Glutamatergic neuron (in vitro differentiated cells): ENCODE measurements around the gene JMJD1C. TPM values are rescaled to one million over a fixed set of nuclear protein-coding genes. Genes with fewer than 3 reads are reported as not detected.
"Not testable (repeated sequence)": the region's sequence is repeated elsewhere in the genome, so short reads cannot be mapped to it uniquely, and the experiment has no call there.

Source experiments
- DNase-seq: peaks from one replicate; pipeline ENCODE4 v3.0.0; 2022
- H3K27ac Mint-ChIP-seq: one replicate; pipeline ENCODE4 v1.8.0; 2020; ENCODE audit warnings: mild to moderate bottlenecking, mixed read lengths, inconsistent platforms; ENCODE audit not compliant: unreplicated experiment
- H3K27me3 Mint-ChIP-seq: one replicate; pipeline ENCODE4 v1.8.0; 2020; ENCODE audit warnings: mild to moderate bottlenecking, moderate library complexity, mixed read lengths, inconsistent platforms; ENCODE audit not compliant: unreplicated experiment
- H3K36me3 Mint-ChIP-seq: one replicate; pipeline ENCODE4 v1.8.0; 2020; ENCODE audit warnings: mild to moderate bottlenecking, mixed read lengths, inconsistent platforms; ENCODE audit not compliant: unreplicated experiment
- H3K4me1 Mint-ChIP-seq: one replicate; pipeline ENCODE4 v1.8.0; 2020; ENCODE audit warnings: mild to moderate bottlenecking, low read depth, mixed read lengths, inconsistent platforms; ENCODE audit not compliant: unreplicated experiment
- H3K4me3 Mint-ChIP-seq: one replicate; pipeline ENCODE4 v1.8.0; 2020; ENCODE audit warnings: mild to moderate bottlenecking, mixed read lengths, inconsistent platforms; ENCODE audit not compliant: unreplicated experiment
- H3K9me3 Mint-ChIP-seq: one replicate; pipeline ENCODE4 v1.8.0; 2020; ENCODE audit warnings: mild to moderate bottlenecking, moderate library complexity, mixed read lengths, inconsistent platforms; ENCODE audit not compliant: unreplicated experiment
- total RNA-seq: library from RNA; stranded (reverse); fragmentation: NEBNext Ultra II Directional; extraction: Animal tissue kit (Norgen Biotek cat#: 25700); gene quantifications from one replicate; pipeline ENCODE4 v1.2.1, GENCODE V29; 2021; ENCODE audit not compliant: unreplicated experiment
- TF ChIP-seq, protein P1 (sequence below): fragments of 200-600 bp; sonication (generic); IDR thresholded peaks from one replicate; pipeline ENCODE4 v1.5.0; 2021; ENCODE audit not compliant: partially characterized antibody, unreplicated experiment

Gene JMJD1C
- total RNA-seq, 1 donor from 2014 or later: 110 TPM

DNA sequence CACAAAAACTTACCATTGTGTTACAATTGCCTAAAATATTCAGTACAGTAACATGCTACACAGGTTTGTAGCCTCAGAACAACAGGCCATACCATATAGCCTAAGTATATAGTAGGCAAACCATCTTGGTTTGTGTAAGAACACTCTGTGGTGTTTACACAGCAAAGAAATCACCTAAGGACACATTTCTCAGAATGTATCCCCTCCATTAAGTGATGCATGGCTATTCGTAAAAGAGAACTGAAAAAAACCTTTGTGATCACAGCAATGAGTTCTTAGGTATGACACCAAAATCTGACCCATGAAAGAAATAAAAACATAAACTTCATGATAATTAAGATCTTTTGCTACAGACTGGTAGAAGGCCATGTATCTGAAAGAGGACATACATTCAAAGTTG, 121.5 kb downstream of the JMJD1C start:
- Mint-ChIP-seq H3K4me3 (no peak overlapping the region), H3K36me3 (no peaks in the 10 kb centered on the region), H3K9me3 (no peaks in the 10 kb centered on the region), H3K4me1 (peaks cover 3% of the 10 kb centered on the region), H3K27me3 (no peaks in the 10 kb centered on the region), H3K27ac (no peak overlapping the region)
- no peak for DNase-seq
- TF ChIP-seq, protein P1, sequence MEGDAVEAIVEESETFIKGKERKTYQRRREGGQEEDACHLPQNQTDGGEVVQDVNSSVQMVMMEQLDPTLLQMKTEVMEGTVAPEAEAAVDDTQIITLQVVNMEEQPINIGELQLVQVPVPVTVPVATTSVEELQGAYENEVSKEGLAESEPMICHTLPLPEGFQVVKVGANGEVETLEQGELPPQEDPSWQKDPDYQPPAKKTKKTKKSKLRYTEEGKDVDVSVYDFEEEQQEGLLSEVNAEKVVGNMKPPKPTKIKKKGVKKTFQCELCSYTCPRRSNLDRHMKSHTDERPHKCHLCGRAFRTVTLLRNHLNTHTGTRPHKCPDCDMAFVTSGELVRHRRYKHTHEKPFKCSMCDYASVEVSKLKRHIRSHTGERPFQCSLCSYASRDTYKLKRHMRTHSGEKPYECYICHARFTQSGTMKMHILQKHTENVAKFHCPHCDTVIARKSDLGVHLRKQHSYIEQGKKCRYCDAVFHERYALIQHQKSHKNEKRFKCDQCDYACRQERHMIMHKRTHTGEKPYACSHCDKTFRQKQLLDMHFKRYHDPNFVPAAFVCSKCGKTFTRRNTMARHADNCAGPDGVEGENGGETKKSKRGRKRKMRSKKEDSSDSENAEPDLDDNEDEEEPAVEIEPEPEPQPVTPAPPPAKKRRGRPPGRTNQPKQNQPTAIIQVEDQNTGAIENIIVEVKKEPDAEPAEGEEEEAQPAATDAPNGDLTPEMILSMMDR: no peak

DNA sequence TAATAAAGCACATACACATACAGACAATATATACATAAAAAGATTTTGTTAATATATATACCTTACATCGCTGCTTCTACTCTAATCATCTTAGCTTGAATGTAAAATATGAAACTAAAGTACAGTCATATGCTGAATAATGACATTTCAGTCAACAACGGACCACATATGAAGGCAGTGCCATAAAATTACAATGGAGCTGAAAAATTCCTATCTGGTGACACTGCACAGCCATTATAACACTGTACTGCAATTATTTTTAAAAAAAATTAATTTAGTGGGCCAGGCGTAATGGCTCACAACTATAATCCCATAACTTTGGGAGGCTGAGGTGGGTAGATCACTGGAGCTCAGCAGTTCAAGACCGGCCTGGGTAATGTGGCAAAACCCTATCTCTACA, 122.3 kb downstream of the JMJD1C start:
- no peak overlapping the region for H3K27ac Mint-ChIP-seq
- TF ChIP-seq, protein P1: no peak
- H3K27me3 Mint-ChIP-seq: no peaks in the 10 kb centered on the region
- H3K36me3 Mint-ChIP-seq: no peaks in the 10 kb centered on the region
- no peak overlapping the region for H3K4me3 Mint-ChIP-seq
- no peaks in the 10 kb centered on the region for H3K4me1 Mint-ChIP-seq
- DNase-seq: no peak
- no peaks in the 10 kb centered on the region for H3K9me3 Mint-ChIP-seq

DNA sequence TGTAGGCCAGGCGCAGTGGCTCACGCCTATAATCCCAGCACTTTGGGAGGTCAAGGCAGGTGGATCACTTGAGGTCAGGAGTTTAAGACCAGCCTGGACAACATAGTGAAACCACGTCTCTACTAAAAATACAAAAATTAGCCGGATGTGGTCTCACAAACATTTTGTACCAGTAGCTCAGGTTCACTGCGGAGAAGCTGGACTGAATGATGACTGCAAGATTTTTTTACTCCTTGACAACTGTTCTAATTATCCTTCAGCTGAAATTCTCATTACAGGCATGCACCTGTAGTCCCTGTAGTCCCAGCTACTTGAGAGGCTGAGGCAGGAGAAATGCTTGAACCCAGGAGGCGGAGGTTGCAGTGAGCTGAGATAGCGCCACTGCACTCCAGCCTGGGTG, 126.1 kb downstream of the JMJD1C start:
- H3K27me3 Mint-ChIP-seq, H3K4me1 Mint-ChIP-seq, H3K27ac Mint-ChIP-seq, H3K9me3 Mint-ChIP-seq, H3K36me3 Mint-ChIP-seq, DNase-seq, H3K4me3 Mint-ChIP-seq: not testable (repeated sequence)

DNA sequence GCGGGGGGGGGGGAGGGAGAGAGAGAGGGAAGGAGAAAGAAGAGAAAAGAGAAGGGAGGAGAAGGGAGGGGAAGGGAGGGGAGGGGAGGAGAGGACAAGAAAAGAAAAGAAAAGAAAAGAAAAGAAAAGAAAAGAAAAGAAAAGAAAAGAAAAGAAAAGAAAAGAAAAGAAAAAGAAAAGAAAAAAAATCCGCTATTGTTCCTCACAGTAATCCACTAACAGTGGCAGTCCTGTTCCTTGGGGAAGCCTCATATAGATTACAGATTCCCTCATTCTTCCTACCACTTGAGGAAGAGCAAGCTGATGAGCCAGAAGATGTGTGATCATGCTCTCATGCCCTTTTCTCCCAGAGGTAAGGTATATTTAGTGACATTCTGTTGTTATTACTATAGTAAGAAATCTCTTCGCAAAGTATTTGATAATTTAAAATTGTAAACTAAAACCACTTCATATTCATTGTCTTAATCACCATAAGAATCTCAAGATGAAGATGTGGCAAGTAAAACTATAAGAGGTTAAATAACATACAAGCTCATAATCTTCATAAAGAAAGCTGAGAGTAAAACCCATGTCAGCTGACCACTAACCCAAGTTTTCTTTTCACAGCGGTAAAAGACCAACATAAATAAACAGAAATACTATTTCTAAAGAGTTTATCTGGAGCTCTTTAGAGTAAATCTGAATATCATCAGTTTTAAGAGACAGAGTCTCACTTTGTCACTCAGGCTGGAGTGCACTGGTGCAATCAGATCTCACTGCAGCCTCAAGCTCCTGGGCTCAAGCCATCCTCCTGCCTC, 128.1 kb downstream of the JMJD1C start:
- no peak overlapping the region for H3K4me3 Mint-ChIP-seq
- H3K36me3 Mint-ChIP-seq: no peaks in the 10 kb centered on the region
- no peaks in the 10 kb centered on the region for H3K9me3 Mint-ChIP-seq
- H3K27ac Mint-ChIP-seq: no peak overlapping the region
- TF ChIP-seq, protein P1: no peak
- H3K27me3 Mint-ChIP-seq: no peaks in the 10 kb centered on the region
- no peak for DNase-seq
- H3K4me1 Mint-ChIP-seq: no peaks in the 10 kb centered on the region

DNA sequence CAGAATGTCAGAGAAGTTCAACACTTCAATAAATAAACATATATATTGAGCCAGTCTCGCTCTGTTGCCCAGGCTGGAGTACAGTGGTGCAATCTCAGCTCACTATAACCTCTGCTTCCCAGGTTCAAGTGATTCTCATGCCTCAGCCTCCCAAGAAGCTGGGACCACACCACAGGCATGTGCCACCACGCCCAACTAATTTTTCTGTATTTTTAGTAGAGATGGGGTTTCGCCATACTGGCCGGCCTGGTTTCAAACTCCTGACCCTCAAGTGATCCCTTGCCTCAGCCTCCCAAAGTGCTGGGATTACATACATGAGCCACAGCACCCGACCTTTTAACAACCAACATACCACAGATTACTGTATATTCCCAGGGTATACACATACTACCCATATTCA, 134.2 kb downstream of the JMJD1C start:
- Mint-ChIP-seq H3K9me3 (peaks cover 2% of the 10 kb centered on the region), H3K27ac (no peak overlapping the region), H3K4me3 (no peak overlapping the region), H3K36me3 (no peaks in the 10 kb centered on the region), H3K4me1 (no peaks in the 10 kb centered on the region), H3K27me3 (peaks cover 1% of the 10 kb centered on the region)
- DNase-seq: no peak
- TF ChIP-seq, protein P1: no peak
